ENCODE measurements around the gene SP2.

DNA sequence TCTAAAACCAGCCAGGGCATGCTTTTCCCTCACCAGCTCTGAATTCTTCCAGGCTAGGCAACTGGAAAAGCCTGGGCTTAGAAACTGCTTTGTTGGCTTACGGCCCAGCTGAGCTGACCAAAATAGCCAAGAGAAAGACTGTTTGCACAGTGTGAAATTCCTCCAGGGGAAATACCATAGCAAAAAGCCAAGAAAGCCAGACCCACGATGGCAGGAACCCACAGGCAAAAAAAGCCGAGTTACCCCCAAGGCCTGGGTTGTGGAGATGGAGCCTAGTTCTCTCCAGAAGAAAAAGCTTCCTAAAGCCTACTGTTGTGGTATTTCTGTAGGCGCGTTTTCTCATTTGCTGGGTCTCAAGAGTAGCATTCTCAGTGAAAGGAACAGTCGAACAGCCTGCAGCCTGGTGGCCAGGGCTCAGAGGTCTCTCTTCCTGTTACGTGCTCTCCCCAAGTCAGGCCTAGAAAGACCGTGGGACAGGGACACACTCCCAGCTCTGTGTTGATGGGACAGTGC lies 9.2 kb downstream of the SP2 start:
- TF ChIP-seq, protein P1, sequence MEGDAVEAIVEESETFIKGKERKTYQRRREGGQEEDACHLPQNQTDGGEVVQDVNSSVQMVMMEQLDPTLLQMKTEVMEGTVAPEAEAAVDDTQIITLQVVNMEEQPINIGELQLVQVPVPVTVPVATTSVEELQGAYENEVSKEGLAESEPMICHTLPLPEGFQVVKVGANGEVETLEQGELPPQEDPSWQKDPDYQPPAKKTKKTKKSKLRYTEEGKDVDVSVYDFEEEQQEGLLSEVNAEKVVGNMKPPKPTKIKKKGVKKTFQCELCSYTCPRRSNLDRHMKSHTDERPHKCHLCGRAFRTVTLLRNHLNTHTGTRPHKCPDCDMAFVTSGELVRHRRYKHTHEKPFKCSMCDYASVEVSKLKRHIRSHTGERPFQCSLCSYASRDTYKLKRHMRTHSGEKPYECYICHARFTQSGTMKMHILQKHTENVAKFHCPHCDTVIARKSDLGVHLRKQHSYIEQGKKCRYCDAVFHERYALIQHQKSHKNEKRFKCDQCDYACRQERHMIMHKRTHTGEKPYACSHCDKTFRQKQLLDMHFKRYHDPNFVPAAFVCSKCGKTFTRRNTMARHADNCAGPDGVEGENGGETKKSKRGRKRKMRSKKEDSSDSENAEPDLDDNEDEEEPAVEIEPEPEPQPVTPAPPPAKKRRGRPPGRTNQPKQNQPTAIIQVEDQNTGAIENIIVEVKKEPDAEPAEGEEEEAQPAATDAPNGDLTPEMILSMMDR (conservative IDR thresholded peaks at IDR 0.05; ENCODE audit: low read length) = no peak
- no peak for TF ChIP-seq EZH2phosphoT487 (IDR thresholded peaks at IDR 0.05; ENCODE audit: borderline replicate concordance, low read depth, low read length)
